GM18858 (cell line): ENCODE results near the gene ALDH2.
"Not testable (repeated sequence)": the region's sequence is repeated elsewhere in the genome, so short reads cannot be mapped to it uniquely, and the experiment has no call there.

Experiments
- ATAC-seq: cut with Tn5 transposase; IDR thresholded peaks from one replicate; pipeline ENCODE4 v1.9.1; 2021; ENCODE audit not compliant: unreplicated experiment

Gene ALDH2

DNA sequence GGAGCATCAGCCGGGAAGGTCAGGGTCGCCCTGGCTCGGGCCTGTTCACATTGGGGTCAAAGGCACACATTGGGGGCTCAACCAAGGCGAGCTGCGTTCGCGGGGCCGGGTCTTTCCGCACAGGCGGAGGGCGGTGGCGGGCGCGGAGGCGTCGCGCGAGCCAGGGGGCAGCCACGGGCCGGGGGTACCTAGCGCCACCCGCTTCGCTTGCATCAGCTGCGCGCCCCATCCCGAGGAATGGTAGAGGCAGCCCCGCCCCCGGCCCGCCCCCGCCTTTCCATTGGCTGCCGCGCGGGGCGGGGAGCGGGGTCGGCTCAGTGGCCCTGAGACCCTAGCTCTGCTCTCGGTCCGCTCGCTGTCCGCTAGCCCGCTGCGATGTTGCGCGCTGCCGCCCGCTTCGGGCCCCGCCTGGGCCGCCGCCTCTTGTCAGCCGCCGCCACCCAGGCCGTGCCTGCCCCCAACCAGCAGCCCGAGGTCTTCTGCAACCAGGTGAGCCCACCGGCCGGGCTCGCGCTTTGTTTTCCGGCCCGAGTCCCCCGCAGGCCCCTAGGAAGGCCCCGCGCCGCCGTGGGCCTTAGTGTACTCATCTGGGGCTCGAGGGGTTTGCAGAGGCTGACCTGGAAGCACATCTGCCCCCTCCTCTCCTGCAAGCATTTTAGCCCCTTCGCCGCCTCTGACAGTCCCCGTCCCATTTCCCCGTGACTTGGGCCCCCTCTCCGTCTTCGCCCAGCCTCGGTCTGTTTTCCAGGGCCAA lies at the start of gene ALDH2:
TSS of gene ALDH2 (plus strand) at position 326 of the 754 bp plus-strand sequence. CDS start at position 376, 50 bp downstream.
- no peak for ATAC-seq

DNA sequence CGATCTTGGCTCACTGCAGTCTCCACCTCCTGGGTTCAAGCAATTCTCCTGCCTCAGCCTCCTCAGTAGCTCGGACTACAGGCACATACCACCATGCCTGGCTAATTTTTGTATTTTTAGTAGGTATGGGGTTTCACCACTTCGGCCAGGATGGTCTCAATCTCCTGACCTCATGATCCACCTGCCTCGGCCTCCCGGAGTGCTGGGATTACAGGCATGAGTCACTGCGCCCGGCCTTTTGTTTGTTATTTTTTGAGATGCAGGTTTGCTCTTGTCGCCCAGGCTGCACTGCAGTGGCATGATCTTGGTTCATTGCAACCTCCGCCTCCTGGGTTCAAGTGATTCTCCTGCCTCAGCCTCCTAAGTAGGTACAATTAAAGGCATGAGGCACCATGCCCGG lies 47.4 kb upstream of the ALDH2 start:
- ATAC-seq = not testable (repeated sequence)

DNA sequence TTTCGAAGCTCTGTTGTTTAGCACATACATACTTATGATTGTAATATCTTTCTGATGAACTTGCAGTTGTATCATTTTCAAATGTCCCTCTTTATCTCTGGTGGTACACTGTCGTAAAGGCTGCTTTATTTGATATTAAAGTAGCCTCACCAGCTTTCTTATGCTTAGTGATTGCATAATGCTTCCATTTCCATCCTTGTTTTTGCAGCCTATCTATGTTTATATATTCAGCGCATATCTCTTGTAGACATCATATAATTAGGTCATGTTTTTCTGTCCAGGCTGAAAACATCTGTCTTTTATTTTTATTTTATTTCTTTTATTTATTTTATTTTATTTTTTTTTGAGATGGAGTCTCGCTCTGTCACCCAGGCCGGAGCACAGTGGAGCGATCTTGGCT lies 46.3 kb upstream of the ALDH2 start:
- no peak for ATAC-seq

DNA sequence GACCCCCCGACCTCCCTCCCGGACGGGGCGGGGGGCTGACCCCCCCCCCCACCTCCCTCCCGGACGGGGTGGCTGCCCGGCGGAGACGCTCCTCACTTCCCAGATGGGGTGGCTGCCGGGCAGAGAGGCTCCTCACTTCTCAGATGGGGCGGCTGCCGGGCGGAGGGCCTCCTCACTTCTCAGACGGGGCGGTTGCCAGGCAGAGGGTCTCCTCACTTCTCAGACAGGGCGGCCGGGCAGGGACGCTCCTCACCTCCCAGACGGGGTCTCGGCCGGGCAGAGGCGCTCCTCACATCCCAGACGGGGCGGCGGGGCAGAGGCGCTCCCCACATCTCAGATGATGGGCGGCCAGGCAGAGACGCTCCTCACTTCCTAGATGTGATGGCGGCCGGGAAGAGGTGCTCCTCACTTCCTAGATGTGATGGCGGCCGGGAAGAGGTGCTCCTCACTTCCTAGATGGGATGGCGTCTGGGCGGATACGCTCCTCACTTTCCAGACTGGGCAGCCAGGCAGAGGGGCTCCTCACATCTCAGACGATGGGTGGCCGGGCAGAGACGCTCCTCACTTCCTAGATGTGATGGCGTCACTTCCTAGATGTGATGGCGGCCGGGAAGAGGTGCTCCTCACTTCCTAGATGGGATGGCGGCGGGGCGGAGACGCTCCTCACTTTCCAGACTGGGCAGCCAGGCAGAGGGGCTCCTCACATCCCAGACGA lies 42.9 kb upstream of the ALDH2 start:
- ATAC-seq = not testable (repeated sequence)

DNA sequence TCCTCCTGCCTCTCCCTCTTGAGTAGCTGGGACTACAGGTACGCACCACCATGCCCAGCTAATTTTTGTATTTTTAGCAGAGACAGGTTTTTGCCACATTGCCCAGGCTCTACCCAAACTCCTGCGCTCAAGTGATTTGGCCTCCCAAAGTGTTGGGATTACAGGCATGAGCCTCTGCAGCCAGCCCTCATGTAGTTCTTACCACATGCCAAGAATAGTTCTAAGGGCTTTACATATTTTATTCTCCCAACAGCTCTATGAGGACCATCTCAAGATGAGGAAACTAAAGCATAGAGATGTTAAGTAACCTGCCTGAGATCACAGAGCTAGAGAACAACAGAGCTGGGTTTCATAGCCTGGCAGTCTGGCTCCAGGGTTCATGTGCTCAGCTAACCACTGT lies 37.9 kb upstream of the ALDH2 start:
- no peak for ATAC-seq

DNA sequence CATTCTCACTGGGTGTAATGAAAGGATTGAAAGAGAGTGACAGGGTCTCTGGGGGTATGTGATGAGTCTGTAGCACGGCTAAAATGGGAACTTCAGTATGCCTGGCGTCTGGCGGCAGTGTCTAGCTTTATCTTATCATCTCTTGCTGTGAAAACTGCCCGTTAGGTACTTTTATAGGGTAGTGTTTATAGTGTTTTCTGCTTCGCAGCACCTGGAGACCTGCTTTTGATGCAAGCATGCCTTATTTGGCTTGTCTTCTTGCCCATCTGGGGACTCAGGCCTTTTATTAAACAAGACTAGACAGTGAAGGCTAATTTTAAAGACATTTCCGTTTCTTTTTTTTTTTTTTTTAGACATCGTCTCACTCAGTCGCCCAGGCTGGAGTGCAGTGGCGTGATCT lies 36.3 kb upstream of the ALDH2 start:
- ATAC-seq = no peak

DNA sequence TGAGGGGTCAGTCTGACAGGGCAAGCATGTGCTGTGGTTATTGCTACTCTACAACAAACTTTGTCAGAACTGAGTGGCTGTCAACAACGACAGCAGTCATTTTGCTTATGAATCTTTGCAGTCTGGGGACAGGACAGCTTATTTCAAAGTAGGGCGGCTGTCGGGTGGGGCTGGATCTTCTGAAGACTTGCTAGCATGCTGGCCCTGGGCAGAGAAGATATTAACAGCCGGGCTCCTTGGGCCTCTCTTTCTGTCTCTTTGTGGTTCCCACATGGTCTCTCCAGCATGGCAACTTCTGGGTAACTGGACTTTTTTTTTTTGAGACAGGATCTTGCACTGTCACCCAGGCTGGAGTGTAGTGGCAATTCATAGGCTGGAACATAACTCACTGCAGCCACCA lies 33.9 kb upstream of the ALDH2 start:
- ATAC-seq = no peak

DNA sequence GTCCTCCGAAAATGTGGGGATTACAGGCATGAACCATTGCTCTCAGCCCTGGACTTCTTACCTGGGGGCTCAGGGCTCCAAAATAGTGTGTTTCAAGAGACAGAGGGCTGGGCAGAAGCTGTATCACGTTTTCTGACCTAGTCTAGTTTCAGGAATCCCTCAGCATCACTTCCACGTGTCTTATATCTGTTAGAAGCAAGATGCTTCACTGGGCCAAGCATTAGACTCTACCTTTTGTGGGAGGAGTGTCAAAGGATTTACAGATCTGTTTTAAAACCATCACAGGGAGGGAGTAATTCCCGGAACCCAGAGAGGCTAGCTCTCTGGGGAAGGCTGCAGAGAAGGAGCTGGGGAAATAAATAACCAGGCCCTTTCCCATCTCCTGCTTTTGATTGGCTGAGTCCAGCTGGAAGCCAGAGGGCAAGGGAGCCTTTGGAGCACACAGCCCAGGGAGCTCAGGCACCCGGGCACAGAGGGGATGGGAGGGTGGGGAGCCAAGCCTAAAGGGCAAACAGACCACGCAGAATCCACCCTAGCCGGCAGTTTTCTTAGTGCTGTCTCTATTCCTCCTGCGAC lies 33.3 kb upstream of the ALDH2 start:
- ATAC-seq = no peak

DNA sequence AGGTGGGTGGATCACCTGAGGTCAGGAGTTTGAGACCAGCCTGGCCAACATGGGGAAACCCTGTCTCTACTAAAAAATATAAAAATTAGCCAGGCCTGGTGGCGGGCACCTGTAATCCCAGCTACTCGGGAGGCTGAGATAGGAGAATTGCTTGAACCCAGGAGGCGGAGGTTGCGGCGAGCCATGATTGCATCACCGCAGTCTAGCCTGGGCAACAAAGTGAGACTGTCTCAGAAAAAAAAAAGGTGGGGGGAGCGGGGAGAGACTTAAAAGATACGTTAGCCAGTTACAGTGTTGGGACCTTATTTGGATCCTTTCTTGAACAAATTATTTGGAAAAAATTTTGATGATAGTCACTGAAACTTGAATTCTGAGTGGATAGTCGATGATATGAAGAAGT lies 27.2 kb upstream of the ALDH2 start:
- ATAC-seq = not testable (repeated sequence)

DNA sequence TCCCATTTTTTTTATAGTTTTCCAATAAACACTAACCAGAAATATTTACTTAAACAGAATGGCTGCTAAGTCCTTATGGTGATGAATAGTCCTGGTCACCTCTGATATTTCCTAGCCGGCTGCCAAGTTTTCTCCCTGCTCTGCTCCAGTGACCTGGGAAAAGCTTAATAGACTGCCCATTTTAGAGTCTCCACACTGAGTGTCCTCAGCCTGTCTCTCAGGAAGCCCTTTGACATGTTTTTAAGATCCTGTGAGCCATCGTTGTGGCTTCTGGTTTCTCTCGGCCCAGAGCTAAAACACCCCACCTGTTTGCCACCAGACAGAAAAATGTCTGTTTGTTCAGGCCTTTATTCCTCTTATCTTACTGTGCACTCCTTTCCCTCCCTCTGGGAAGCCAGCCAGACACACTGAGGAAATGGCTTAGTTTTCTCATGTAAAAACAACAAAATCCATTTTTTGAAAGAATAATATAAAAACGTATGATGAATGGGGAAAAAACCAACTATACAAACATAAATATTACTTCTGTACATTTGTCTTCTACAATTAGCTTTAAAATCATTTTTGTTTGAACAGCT lies 25.4 kb upstream of the ALDH2 start:
- no peak for ATAC-seq

DNA sequence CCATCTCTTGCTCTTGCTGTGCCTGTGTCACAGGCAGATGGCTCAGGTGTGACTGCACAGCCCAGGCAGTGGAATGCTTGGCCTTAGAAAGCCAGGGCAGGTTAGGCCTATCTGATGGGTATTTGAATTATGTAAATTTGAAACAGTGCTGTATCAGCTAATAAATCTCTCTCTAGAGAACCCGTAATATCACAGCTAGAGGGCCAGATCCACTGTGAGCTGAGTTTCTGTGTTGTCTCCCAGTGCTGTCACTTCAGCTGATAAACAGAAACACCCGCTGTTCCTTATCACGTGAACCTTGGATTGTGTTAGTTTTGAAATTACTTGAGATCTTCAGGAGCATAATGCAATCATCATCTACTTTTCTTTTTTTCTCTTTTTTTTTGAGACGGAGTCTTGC lies 21.5 kb upstream of the ALDH2 start:
- no peak for ATAC-seq

DNA sequence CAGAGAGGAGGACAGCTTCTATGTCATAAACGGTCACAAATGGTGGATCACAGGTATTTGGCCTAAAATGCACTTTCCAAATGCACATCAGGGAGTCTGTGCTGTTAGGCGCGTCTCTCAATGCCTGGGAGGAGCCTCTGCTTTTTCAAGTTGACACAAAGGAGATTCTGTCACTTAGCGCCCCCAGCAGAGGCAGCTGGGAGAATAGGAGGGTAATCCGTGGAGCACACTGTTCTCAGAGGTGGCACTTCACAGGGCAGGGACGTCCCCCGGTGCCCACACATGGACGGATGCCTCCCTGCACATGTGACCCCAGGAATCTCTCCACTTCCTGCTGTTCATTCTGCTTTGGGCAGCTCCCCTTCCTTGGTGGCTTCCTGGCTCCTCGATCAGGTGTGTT lies 19.4 kb upstream of the ALDH2 start:
- no peak for ATAC-seq

DNA sequence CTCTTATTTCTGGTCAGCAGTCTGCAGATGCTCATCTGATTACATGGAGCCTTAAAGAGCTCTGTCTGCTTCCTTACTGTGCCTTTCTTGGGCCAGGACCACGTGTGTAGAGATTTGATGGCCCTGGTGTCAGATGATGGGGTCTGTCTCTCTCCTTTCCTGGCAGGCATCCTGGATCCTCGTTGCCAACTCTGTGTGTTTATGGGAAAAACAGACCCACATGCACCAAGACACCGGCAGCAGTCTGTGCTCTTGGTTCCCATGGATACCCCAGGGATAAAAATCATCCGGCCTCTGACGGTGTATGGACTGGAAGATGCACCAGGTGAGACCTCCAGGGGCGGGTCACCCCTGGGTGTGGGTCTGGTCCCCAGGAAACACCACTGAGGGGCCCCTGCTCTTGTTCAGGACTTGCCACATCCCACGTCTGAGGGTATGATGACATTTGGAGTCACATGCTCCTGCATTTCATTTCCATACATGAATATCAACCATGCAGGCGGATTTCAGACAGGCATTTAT lies 18.5 kb upstream of the ALDH2 start:
- no peak for ATAC-seq

DNA sequence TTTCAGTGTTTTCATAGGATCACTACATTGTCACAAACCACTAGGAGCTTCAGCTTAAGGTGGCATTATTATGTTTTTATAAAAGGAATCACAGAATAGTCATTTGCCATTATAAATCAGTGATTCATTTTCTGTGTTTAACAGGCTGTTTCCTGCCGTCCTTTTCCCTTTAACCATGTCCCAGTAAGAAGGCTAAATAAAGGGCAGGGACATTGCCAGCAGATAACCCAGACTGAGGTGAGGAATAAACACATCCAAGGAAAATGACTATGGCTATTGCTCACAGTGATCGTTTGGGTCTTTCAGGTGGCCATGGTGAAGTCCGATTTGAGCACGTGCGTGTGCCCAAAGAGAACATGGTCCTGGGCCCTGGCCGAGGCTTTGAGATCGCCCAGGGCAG lies 17.9 kb upstream of the ALDH2 start:
- ATAC-seq = no peak

DNA sequence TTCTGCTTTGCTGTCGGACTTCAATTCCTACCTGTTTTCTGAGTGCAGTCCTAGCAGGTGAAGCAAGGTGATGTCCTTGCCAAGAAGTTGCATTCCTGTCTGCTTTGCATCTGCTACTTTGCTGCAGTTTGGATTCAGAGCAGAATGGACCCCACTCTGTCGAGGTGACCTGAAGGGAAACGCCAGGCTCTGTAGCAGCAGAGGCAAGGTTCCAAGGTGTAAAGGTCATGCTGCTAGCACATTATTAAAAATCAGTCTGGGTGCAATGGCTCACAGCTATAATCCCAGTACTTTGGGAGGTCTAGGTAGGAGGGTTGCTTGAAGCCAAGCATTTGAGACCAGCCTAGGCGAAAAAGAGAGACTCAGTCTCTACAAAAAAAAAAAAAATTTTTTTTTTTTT lies 17.3 kb upstream of the ALDH2 start:
- ATAC-seq = no peak

DNA sequence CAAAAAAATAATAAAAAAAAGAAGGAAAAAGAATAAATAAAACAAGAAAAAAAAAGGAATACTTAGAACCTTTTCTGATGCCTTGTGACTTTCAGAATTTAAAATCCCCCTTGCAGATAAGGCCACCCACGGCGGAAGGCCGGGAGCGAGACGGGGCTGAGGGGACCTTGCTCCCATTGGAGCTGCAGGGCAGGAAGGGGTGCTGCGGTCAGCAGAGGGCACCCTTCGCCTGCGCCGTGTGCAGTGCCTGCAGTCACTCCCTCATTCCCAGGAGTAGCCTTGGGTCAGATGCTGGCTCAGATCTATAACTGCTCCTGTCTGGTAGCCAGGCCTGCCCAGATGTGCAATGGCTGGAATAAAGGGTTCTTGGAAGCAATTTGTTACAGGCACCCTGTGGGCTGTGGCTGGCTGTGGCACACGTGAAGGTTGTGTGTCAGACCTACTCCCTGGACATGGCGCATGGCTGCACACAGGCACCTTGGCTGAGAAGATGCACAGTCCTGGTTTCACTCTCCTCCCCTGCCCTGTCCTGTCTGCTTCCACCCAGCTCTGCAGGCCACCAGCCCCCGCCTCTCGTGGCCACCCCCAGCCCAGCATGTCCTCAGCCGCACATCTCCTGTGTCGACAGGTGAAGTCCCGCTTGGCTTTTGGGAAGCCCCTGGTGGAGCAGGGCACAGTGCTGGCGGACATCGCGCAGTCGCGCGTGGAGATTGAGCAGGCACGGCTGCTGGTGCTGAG lies 13.4 kb upstream of the ALDH2 start:
- ATAC-seq = no peak

DNA sequence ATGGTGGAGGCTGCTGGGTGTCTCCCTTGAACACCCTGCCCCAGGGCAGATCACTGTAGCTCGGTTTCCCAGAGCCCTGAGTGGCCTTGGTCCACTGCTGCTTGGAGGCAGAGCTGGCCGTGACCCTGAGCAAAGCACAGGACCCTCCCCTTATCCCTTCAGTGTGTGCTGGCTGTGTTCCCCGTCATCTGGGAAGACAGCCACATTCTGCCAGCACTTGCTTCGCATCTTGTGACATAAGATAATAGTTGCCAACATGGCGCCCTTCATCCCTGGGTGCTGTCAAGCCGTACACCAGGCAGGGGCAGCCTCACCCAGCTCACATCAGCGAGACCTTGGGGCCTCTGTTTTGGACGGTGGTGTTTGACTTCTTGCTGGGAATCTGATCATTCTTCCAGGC lies 12.1 kb upstream of the ALDH2 start:
- no peak for ATAC-seq

DNA sequence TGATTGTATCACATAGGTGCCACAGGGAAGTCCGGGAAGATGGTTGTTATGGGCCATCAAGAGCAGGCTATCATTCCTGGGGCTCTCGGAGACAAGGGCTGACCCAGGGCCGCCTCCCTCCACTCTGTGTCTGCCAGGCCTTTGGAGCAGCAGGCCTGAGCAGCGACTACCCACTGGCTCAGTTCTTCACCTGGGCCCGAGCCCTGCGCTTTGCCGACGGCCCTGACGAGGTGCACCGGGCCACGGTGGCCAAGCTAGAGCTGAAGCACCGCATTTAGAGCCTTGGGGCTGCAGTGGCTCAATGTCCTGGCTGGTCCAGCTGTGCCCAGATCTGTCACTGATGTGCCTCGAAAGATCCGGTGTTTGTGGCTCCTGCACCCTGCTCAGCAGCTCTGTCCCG lies 10.5 kb upstream of the ALDH2 start:
- ATAC-seq = no peak

DNA sequence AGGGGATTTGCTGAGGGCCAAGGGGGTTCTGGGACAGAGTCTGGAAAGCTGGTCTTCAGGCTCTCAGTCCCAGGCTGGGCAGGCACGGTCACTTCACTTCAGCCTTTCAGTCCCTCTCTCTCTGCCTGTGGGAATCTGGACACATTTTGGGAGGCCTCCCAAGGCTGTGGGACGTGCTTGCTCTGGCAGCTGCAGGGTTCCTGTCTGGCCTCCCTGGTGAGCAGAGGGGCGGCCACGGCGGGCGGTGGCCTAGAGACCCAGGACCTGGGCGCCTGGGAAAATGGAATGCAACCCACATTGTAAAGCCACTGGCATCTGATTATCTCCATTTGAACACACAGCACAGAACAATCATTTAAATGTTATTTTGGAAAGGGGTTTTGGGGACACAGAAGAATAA lies 10.1 kb upstream of the ALDH2 start:
- ATAC-seq = no peak

DNA sequence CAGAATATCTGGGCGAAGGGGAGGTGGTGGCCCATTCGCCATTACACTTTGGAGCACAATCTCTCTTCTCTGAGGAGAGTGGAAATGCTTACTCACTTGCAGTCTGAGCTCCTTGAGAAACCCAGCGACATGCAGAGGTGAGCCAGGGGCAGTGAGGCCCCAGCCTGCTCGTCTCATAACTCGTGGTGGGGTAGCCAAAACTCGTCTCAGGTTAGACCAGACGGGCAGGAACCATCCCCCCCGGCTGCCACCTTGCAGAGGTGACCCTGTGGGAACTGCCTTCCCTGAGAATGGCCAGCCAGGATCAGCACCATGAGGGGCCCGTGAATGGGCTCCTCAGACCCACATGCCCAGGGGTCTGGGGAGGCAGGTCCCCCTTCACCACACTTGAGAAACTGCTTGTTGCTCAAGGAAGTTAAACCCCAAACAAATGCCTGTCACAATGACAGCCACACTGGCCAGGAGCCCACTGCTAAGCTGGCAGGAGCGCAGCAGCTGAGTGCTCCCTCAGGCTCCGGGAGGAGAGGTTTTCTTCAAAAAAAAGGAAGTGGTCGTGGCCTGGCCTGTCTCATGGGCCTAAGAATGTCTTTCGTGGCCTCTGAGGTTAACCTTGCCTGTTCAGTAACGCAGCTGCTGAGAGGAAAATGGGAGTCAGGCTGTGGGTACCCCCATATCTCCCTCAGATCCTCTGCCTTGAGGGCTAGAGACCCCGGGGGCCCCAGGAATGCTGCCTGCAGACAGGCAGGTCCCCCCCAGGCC lies 9.2 kb upstream of the ALDH2 start:
- ATAC-seq = no peak
